Neuronal stem cell (in vitro differentiated cells): ENCODE measurements around the gene BRIP1.

Experiments used
- DNase-seq: peaks from one replicate; pipeline ENCODE4 v3.0.0-alpha.2; 2013; ENCODE audit warnings: low spot score
- H2AFZ ChIP-seq: one replicate; pipeline ENCODE4 v1.6.1; 2013; ENCODE audit warnings: mild to moderate bottlenecking, low read length, inconsistent platforms
- H2AK5ac ChIP-seq: 2 replicates; pipeline ENCODE4 v1.6.1; 2013; ENCODE audit warnings: low read depth, mild to moderate bottlenecking, inconsistent platforms, low read length, moderate library complexity, mixed read lengths
- H2BK120ac ChIP-seq: 2 replicates; pipeline ENCODE4 v1.6.1; 2013; ENCODE audit warnings: low read depth, mild to moderate bottlenecking, inconsistent platforms, low read length, moderate library complexity, mixed read lengths
- H2BK12ac ChIP-seq: one replicate; pipeline ENCODE4 v1.6.1; 2013; ENCODE audit warnings: low read length, inconsistent platforms
- H2BK15ac ChIP-seq: 2 replicates; pipeline ENCODE4 v1.6.1; 2013; ENCODE audit warnings: mild to moderate bottlenecking, low read length, inconsistent platforms, mixed read lengths
- H2BK5ac ChIP-seq: one replicate; pipeline ENCODE4 v1.6.1; 2013; ENCODE audit warnings: inconsistent platforms, mild to moderate bottlenecking, low read length, moderate library complexity
- H3K14ac ChIP-seq: one replicate; pipeline ENCODE4 v1.6.1; 2013; ENCODE audit warnings: low read length, inconsistent platforms
- H3K18ac ChIP-seq: 2 replicates; pipeline ENCODE4 v1.6.1; 2013; ENCODE audit warnings: low read length, inconsistent platforms
- H3K23ac ChIP-seq: 2 replicates; pipeline ENCODE4 v1.6.1; 2013; ENCODE audit warnings: low read depth, mild to moderate bottlenecking, mixed read lengths, low read length, inconsistent platforms; ENCODE audit not compliant: poor library complexity
- H3K27ac ChIP-seq: replicated peaks from 3 replicates; pipeline ENCODE4 v1.5.1; 2013; ENCODE audit warnings: low read length, inconsistent platforms
- H3K27me3 ChIP-seq, 3 experiments: 2 replicates each; pipeline ENCODE4 v1.6.1; 2013; ENCODE audit warnings: low read length in 3 of 3, mild to moderate bottlenecking in 2 of 3, inconsistent platforms in 1 of 3, low read depth in 1 of 3, mixed read lengths in 1 of 3, moderate library complexity in 1 of 3; ENCODE audit not compliant: control insufficient read depth in 3 of 3, insufficient read depth in 3 of 3
- H3K36me3 ChIP-seq, 2 donors: replicated peaks in 1 of 2; 2 replicates each; pipeline ENCODE4 v1.6.1; 2013; ENCODE audit warnings: low read length in 2 of 2; ENCODE audit not compliant: control insufficient read depth in 2 of 2, insufficient read depth in 2 of 2
- H3K4ac ChIP-seq: 2 replicates; pipeline ENCODE4 v1.6.1; 2013; ENCODE audit warnings: inconsistent platforms, mild to moderate bottlenecking, low read length, moderate library complexity
- H3K4me1 ChIP-seq, 2 donors: 1 replicate in 1 of 2; 2 replicates in 1 of 2; pipeline ENCODE4 v1.6.1; 2013; ENCODE audit warnings: low read length in 2 of 2, low read depth in 1 of 2; ENCODE audit not compliant: control insufficient read depth in 2 of 2, insufficient read depth in 1 of 2
- H3K4me2 ChIP-seq: one replicate; pipeline ENCODE4 v1.6.1; 2013; ENCODE audit warnings: mild to moderate bottlenecking, low read length, inconsistent platforms; ENCODE audit not compliant: insufficient read depth, poor library complexity, severe bottlenecking
- H3K4me3 ChIP-seq, 2 donors: 2 replicates each; pipeline ENCODE4 v1.5.1; 2013; ENCODE audit warnings: low read length in 2 of 2, mild to moderate bottlenecking in 2 of 2, inconsistent platforms in 1 of 2, moderate library complexity in 1 of 2
- H3K79me1 ChIP-seq: one replicate; pipeline ENCODE4 v1.6.1; 2013; ENCODE audit warnings: low read depth, mild to moderate bottlenecking, inconsistent platforms, low read length, moderate library complexity
- H3K9ac ChIP-seq: one replicate; pipeline ENCODE4 v1.6.1; 2013; ENCODE audit warnings: mild to moderate bottlenecking, low read depth, low read length, inconsistent platforms; ENCODE audit not compliant: poor library complexity
- H3K9me3 ChIP-seq, 2 donors: replicated peaks in 1 of 2; 2 replicates each; pipeline versions ENCODE3 to v1.6.1; 2013; ENCODE audit warnings: low read length in 2 of 2, mild to moderate bottlenecking in 2 of 2, inconsistent platforms in 1 of 2, low read depth in 1 of 2, mixed read lengths in 1 of 2, moderate library complexity in 1 of 2; ENCODE audit not compliant: control insufficient read depth in 2 of 2, insufficient read depth in 1 of 2
- H4K8ac ChIP-seq: one replicate; pipeline ENCODE4 v1.6.1; 2013; ENCODE audit warnings: low read depth, mild to moderate bottlenecking, inconsistent platforms, low read length, moderate library complexity
- H4K91ac ChIP-seq: one replicate; pipeline ENCODE4 v1.6.1; 2013; ENCODE audit warnings: low read length, low read depth, mild to moderate bottlenecking, inconsistent platforms; ENCODE audit not compliant: poor library complexity
- WGBS, 2 donors: extraction: QIAGEN DNeasy Blood & Tissue Kit; methylation state at CpG; one replicate each; pipeline ENCODE4 v1.1.7; 2013; ENCODE audit warnings: missing lambda C conversion rate in 2 of 2, mixed read lengths in 1 of 2; ENCODE audit not compliant: insufficient read length in 2 of 2, insufficient replicate concordance in 1 of 2; ENCODE audit errors: extremely low coverage in 2 of 2; 5-methylcytosine and 5-hydroxymethylcytosine counted together

BRIP1 gene

DNA sequence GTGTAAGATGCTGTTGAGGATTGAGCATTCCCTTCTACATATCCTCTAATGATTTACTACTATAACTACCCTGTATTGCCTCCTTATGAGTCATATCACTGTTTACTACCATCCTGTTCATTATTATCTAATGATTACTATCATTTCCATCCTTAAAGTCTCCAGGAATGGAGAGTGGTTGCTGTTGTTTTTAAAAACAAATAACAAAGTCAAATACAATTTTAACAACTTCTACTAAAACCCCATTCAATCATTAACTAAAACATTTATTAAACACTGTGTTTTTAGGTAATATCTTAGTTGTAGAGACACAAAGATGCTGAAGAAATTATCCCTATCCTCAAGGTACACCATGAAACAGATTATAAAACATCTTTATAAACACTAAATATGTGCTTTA lies 126.9 kb downstream of the BRIP1 start:
- Histone ChIP-seq H2BK12ac (no peak overlapping the region), H2BK15ac (no peak overlapping the region), H3K4ac (no peak overlapping the region), H3K4me2 (no peak overlapping the region), H3K27ac (no peak overlapping the region), H4K91ac (no peak overlapping the region), H2BK120ac (no peak overlapping the region), H3K4me3 (no peak overlapping the region), H3K4me1 (no peaks in the 10 kb centered on the region), H3K23ac (no peak overlapping the region), H3K9ac (no peak overlapping the region), H4K8ac (no peak overlapping the region), H3K27me3 (no peaks in the 10 kb centered on the region), H2BK5ac (no peak overlapping the region), H3K9me3 (peaks cover 4 to 21% of the 10 kb centered on the region in 2 donors), H2AK5ac (no peak overlapping the region), H3K36me3 (peaks cover 10 to 76% of the 10 kb centered on the region in 2 donors), H3K79me1 (no peaks in the 10 kb centered on the region), H2AFZ (no peak overlapping the region), H3K14ac (no peak overlapping the region), H3K18ac (no peak overlapping the region)
- no peak for DNase-seq

DNA sequence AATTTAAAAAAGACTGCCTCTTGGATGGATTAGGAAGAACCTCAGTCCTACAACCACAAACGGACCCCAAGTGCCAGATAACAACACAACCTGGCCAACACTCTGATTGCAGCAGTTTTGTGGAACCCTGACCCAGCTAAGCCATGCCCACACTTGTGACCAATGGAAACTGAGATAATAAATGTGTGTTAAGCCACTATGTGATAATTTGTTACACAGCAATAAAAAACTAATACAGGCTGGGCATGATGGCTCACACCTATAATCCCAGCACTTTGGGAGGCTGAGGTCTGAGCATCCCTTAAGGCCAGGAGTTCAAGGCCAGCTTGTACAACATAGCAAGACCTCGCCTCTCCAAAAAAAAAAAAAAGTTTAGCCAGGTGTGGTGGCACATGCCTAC lies 127.5 kb downstream of the BRIP1 start:
- WGBS, 2 donors = no CpG with 5 or more reads among the region's 2 CpGs
- no peaks in the 10 kb centered on the region for H3K4me1 ChIP-seq
- peaks cover 4 to 14% of the 10 kb centered on the region in 2 donors for H3K9me3 ChIP-seq
- H3K4me2 ChIP-seq = no peak overlapping the region
- no peak overlapping the region for H3K9ac ChIP-seq
- H2AK5ac ChIP-seq = no peak overlapping the region
- peaks cover 7 to 75% of the 10 kb centered on the region in 2 donors for H3K36me3 ChIP-seq
- no peak overlapping the region for H3K27ac ChIP-seq
- no peak for DNase-seq
- no peak overlapping the region for H4K91ac ChIP-seq
- H4K8ac ChIP-seq = no peak overlapping the region
- H3K23ac ChIP-seq = no peak overlapping the region
- H2AFZ ChIP-seq = no peak overlapping the region
- no peak overlapping the region for H2BK5ac ChIP-seq
- H2BK15ac ChIP-seq = no peak overlapping the region
- H2BK12ac ChIP-seq = no peak overlapping the region
- H2BK120ac ChIP-seq = no peak overlapping the region
- H3K4ac ChIP-seq = no peak overlapping the region
- no peak overlapping the region for H3K18ac ChIP-seq
- no peaks in the 10 kb centered on the region for H3K27me3 ChIP-seq
- no peak overlapping the region for H3K14ac ChIP-seq
- no peaks in the 10 kb centered on the region for H3K79me1 ChIP-seq
- H3K4me3 ChIP-seq = no peak overlapping the region

DNA sequence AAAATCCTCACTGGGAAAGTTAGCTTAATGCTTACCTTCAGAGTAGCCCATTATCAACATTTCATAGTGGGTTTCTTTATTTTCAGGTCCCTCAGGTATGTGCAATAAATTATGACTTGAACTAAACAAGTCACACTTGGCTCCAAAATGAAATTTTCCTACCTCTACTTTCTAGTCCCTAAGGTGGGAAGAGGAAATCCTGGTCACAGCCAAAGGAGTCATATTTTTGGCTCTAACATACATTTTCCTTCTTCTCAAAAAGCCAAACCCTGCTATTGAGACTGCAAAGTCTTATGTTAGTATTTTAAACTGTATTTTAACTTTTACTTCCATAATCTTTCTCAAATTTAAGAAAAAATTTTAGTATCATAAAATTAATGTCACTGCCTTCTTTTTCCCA lies 128.9 kb downstream of the BRIP1 start:
- no peak overlapping the region for H3K14ac ChIP-seq
- H3K9me3 ChIP-seq = peaks cover 4 to 14% of the 10 kb centered on the region in 2 donors
- DNase-seq = no peak
- no peak overlapping the region for H3K9ac ChIP-seq
- no peak overlapping the region for H2BK120ac ChIP-seq
- H2AFZ ChIP-seq = no peak overlapping the region
- no peak overlapping the region for H3K18ac ChIP-seq
- H2AK5ac ChIP-seq = no peak overlapping the region
- peaks cover 3 to 71% of the 10 kb centered on the region in 2 donors for H3K36me3 ChIP-seq
- no peak overlapping the region for H4K8ac ChIP-seq
- H3K27ac ChIP-seq = no peak overlapping the region
- H3K23ac ChIP-seq = no peak overlapping the region
- no peak overlapping the region for H2BK15ac ChIP-seq
- no peak overlapping the region for H2BK5ac ChIP-seq
- no peak overlapping the region for H3K4ac ChIP-seq
- no peaks in the 10 kb centered on the region for H3K4me1 ChIP-seq
- H3K79me1 ChIP-seq = no peaks in the 10 kb centered on the region
- H3K4me3 ChIP-seq = no peak overlapping the region
- no peak overlapping the region for H3K4me2 ChIP-seq
- H2BK12ac ChIP-seq = no peak overlapping the region
- no peaks in the 10 kb centered on the region for H3K27me3 ChIP-seq
- no peak overlapping the region for H4K91ac ChIP-seq

DNA sequence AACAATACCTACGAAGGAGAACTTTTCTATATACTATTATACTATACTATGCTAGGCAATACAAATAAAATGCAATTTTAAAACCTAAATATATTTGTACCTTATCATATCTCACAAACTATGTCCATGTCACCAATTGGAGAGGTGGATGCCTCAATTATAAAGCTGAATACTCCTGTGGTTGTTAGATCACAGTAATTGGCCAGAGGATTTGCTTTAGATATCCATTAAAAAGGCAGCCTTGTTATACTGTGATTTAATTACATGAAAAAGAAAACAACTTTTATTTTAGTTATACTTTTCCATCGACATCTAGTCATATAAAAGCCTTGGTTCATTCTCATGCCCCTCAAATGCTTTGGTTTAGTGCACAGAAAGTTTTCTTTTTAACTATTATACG lies 129.3 kb downstream of the BRIP1 start:
- Histone ChIP-seq H3K9me3 (peaks cover 2 to 14% of the 10 kb centered on the region in 2 donors), H4K91ac (no peak overlapping the region), H2BK5ac (no peak overlapping the region), H3K18ac (no peak overlapping the region), H3K27ac (no peak overlapping the region), H2AFZ (no peak overlapping the region), H3K4me3 (no peak overlapping the region), H3K14ac (no peak overlapping the region), H3K4me2 (no peak overlapping the region), H3K27me3 (no peaks in the 10 kb centered on the region), H3K23ac (no peak overlapping the region), H3K36me3 (peaks cover under 1 to 71% of the 10 kb centered on the region in 2 donors), H2AK5ac (no peak overlapping the region), H3K4me1 (no peaks in the 10 kb centered on the region), H2BK12ac (no peak overlapping the region), H3K9ac (no peak overlapping the region), H2BK15ac (no peak overlapping the region), H4K8ac (no peak overlapping the region), H2BK120ac (no peak overlapping the region), H3K4ac (no peak overlapping the region), H3K79me1 (no peaks in the 10 kb centered on the region)
- no CpG with 5 or more reads among the region's 3 CpGs for whole genome bisulfite sequencing, 2 donors
- DNase-seq = no peak
